SIG-M5 (cell line): ENCODE data around the gene ANK3.

Experiments used
- DNase-seq: peaks from one replicate; lab custom pipeline; 2025; lab: John Stamatoyannopoulos, UW

Gene ANK3

DNA sequence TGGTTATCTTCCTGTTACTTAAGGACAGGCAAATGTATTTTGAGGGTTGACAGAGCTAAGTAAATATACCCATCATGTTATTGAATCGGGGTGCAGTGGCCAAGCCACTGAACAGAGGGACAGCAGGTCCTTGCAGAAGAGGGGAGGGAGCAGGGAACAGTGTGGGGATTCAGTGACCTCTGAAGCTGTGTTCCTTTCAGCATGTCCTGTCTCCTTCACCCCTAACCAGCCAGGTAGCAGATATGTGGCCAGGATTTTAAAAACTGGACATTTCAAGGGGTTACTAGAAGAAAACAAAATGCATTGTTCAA, 12.7 kb downstream of the ANK3 start:
- DNase-seq: no peak

DNA sequence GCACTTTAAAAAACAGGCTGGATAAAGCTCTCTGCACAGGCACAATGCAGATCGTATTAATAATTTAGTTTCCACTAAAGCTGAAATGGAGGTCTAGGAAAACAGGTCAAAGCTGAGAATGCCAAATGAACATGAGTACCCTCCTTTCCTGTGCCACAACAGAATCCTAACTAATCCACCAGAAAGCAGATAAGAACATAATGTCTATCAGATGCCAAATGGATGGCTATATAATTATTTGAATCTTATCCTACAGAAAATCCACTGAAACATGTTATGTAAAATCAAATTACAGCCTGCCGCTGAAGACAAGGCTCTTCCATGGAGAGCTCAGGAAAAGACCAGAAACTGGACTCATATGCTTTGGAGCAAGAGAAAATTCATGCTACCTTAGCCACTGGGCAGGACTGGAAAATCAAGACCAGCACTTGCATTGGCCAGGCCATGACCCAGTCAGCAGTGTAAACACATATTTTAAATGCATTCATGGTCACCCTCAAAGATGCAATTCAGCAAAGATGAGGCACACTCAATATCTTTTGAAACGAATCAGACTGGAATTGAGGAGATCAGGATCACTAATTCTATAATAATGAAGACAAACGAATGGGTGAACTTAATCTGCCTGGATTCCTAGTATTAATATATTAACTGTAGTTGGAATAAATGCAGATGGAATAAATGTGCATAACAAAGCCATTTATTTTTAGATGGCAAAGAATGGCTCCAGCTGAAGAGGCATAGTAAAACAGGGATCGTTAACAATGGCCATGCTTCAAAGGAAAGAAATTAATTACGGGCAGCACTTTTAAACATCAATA, 13.2 kb downstream of the ANK3 start:
- no peak for DNase-seq

DNA sequence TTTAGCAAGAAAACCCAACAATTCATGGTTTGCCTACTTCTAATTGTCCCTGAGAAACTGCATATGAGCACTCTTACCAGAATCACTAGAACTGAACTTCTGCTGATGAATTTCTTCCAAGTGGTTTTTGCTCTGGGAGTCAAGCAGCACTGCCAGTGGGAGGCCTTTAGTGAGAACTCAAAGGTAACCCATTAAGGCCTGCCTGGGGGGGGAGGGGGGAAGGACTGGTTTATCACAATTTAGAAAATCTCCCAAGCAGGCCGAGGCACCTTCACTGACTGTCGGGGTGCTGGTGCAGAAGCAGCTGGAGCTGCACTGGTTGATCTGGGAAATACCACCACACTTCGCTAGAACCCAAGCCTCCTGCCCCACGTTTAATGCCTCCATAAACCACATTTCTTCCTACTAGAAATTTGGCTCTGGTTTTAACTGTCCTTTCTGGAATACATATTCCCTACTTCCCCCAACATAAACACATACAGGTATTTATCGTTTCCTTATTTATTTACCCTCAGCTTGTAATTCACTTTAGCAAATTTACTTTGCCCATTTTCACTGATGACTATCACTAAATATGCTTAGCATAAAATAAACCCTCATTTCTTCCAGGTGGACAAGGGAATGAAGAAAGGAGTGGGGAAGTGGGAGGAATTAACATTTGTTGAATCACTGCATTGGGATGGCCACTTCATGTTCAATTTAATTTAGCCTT, 14.2 kb downstream of the ANK3 start:
- no peak for DNase-seq

DNA sequence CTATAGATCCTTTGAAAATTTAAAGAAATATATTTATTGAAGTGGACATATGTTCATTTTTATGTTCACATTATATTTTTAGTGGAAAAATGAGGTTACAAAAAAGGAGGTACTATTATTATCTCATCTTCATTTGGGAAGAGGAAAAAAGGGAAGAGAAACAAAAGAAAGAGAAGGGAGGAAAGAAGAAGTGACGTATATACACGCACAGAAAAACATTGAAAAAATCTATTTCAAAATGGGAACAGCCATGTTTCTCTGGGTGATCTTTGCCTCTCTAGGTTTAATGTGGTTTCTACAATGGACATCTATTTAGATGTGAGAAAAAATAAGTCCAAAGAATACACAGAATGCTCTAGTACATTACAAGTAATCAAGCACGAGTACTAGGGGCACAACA, 14.8 kb downstream of the ANK3 start:
- DNase-seq: no peak

DNA sequence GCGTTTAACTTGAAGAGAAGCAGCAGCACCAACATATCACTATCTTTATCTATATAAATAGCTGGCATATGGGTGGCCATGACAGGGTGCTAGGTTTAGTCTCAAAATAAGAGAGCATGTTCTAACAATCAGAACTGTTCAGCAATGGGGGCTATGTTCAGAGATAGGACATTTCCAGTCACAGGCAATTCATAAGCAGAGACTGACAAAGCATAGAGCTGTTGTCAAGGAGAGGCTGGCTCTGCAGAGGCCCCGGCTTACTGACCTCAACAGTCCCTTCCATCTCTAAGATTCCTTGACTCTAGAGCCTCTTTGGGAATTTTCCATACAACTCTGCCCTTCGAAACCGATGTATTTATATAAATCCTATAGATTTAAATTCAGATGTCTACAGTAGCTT, 17.2 kb downstream of the ANK3 start:
- no peak for DNase-seq

DNA sequence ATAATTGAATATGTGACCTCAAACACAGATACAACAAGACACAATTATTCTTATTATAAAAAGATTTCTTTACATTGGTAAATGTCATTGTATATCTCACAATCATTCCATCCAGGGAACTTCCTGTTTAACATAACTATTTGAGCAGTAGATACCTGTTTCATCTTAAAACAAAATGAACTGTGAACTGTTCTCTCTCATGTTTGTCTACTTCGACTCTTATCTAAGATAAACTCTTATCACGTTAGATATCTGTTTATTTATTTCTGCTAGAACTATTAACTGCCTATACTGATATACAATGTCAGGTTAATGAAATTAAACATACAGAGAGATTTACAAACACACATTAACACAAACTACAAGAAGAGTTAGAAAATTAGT, 20.1 kb downstream of the ANK3 start:
- DNase-seq: no peak

DNA sequence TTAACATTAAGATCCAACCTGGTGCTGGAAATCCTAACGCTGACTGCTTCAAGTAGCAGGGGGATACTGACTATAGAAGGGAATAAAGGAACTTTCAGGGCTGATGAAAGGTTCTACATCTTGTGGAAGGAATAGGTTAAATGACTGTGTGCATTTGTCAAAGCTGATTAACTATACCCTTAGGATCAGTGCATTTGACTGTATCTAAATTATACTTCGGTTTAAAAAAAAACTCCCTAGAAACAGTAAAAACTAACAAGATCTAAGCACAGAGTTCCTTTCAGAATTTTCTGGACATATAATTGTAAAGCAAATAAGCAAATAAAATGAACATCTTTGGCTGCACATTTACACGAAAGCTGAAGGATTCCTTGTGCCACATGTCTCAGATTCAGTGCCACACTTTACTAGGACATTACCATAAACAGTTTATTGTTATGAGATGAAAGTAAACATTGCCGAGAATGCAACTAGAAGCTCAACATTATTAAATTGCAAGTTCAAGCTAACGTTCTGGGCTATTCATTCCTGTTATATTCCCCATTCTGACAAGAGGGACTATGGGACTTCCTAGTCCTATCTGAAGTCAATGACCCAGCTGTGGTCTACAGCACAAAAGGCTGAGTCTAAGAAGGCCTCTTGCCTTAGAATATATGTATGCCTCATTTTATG, 20.7 kb downstream of the ANK3 start:
- DNase-seq: no peak

DNA sequence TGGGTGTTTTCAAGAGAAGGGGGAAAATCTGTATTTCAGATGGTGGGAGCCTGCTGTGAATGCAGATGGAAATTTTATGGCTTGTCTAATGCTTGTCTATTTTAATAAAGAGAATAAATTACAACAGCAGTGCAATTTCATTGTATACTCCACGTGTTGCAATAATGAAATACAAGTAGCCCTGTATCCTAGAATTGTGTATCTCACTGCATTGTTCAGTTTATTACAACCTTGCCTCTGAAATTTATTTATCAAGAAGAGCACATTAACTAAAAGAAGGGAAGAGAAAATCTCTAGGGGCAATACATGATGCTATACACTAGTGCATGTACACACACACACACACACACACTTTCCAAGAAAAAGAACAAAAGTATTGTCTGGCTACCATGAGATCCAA, 21.8 kb downstream of the ANK3 start:
- no peak for DNase-seq

DNA sequence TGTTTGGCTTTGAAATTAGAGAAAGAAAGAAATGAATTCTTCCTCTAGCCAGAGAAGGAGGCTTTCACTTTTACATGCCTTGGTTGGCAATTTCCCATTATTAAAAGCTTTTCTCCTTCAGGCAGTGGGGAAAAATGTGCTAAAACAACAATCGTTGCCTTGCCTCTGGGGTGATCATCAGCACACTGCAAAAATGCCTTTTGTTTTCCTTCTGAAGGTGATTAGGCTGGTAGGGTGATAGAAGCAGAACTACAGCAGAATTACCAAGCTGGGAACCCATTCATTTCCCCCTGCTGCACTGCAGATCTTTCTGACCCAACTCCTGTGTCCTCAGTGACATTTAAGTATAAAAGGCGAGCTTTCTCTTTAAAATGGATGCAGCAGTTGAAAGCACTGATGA, 22.2 kb downstream of the ANK3 start:
- DNase-seq: no peak

DNA sequence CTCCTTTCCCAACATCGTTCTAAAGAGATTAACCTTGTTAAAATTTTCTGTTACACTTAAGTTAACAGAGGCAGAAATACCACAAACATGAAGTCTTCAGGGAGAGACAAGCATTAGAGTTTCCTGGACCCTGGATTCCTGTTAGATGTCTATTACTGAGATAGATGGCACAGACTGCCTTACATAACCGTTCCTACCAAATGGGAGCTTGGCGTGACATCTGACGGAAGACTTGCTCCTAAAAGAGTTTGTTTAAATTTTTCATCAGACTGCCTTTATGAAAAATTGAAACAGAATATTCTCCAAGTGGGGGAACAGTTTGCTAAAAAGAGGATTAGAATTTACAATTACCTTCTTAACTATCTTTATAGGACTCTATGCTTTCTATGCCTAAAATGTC, 22.7 kb downstream of the ANK3 start:
- DNase-seq: no peak

DNA sequence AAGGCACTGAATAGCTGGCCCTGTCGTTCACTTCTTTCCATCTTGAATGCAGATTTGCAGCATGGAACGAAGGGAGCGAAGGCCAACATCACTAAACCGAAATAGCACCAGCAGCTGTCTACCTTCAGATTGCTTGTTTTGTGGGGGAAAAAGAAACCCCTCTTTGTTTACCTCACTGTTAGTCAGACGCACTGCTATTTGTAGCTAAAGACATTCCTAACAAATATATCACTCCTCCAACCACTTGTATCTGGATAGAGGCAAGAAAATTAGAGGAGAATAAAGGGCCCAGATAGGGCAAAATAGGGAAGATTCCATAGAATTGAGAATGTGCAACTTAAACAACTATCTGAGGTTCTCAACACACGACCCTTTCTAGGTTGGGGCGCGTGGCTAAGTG, 26.5 kb downstream of the ANK3 start:
- no peak for DNase-seq

DNA sequence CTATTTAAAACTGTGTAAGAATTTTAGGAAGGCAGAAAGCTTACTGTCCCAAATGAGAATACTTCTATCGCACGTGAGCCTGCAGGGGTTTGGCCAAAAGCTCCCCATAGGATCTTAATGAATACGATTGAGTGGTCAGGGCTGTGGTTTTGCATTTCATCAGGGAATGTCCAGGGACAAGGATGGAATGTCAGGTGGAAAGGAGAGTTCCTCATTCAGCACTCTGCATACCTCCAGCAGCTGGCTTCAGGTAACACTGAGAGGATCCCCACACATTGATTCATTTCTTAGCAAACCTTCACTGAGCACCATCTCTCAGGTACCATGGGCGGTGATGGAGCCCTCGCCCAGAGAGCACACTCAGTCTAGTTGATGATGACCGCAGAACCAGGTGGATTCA, 27.2 kb downstream of the ANK3 start:
- DNase-seq: no peak

DNA sequence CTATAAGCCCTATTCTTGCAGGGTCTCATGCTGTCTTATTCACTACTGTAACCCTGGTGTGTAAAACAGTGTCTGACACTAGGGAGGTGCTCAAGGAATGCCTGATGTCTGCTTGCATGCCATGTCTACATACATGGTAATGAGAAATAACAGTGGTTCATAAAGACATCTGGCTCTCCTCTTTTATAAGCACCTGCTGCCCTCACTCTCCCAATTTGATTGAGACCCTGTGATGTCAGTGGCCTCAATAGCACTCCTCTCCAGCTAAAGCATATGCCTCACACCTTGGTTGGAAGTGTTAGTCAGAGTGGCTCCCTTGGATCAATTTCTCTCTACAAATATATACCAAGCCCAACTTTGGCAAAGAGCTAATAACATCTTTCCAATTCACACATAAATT, 30.6 kb downstream of the ANK3 start:
- DNase-seq: no peak

DNA sequence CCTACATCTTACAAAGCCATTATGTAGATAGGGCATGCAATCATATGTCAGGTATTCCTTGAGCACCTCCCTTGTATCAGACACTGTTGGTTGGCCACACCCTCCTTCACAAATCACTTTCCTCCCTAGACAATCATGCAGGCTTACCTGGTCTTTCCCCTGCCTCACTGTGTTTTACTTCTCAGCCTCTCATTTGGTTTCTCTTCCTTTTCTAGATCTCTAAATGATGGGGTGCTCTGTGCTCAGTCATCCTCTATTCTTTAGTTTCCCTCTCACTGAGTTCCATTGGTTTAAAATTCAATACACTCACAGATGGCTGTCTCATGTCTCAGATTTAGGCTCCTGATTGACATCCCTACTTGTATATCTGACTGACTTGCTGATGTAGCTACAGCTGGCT, 31.4 kb downstream of the ANK3 start:
- DNase-seq: no peak

DNA sequence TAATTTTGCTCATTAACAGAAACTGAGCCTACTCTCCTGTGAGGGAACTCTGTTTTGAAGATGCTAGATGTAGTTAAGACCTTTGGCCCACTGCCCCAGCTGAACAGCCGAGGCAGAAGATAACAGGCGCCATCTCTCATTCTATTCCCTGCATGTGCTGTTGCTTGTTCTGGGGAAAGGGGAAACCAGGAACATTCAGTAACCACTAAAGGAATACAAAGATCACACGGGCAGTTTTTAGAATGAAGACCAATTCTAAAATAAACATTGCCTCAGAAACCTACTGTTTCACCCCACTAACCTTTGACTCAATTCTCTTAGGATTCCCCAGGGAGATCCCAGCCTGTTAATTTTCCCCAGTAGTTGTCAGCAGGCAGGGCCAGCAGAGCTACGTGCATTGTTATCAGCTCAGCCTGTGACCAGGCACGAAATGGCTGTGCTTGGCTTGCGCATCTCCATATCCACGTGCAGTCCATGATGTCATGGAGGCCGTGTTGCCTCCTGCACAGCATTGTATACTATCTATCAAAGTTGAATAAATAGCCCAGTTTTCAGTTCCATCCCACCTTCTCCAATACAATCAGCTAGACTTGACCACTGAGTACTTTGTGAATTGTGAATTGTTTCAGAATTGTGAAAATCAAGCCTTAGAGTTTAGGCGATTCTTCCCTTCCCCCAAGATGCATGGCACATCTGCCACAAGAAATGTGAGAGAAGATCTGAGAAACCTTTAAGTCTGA, 36.0 kb downstream of the ANK3 start:
- no peak for DNase-seq

DNA sequence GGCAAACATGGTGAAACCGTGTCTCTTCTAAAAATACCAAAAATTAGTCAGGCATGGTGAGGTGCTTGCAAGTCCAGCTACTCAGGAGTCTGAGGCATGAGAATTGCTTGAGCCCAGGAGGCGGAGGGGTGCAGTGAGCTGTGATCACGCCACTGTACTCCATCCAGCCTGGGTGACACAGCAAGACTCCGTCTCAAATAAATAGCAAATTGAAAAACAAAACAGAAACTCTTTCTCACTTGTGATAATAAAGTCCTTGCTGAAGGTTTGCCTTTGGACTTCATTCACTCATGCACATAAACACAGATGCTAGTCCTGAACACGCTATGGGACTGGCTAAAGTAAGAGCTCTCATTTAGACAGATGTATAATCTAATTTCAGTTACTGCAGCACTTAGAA, 37.6 kb downstream of the ANK3 start:
- DNase-seq: no peak

DNA sequence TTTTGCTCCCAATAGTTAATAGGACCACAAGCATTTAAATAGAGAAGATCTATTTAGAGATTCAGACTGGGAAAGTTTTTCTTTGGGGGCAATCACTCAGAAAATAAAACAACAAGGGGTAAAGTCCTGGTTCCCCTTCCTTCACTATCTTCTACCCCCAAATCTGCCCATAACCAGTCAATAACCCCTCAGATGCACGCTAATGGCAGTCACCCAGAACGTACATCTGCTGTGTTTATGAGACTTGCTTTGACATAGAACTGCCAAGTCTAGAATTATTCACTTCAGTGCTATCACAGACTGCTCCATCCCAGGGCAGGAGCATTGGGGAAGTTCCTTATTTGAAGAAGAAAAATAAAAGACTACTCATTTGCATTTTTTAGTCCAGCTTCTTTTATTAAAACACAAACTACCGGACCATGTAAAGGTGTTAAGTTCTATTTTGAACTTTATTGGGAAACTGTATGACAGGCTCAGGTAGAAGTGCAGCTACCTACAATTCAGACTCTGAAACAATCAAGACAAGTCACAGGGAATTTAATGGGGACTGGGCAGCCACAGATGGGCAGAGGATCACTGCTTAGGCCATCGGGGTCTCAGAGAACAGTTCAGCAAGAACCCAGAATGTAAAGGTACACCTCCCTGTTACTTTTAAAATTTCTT, 38.4 kb downstream of the ANK3 start:
- DNase-seq: no peak

DNA sequence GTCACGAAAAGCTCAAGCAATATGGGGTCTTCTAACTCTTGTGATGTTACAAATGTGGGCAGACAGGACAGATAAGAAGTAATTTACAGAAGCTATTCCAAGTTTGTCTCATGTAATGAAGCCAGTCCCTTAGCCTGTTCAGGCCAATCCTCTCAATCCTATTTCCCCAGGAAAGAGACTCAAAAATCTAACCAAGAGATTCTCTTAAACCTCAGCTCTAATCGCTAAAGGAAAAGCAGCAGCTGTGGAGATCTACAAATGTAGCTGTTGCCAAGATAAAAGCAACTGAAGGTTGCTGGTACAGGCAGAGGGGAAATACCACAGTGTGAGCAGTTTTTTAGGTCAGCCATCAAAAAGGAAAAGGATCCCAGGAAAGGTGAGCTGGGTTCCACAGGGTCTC, 39.3 kb downstream of the ANK3 start:
- no peak for DNase-seq

DNA sequence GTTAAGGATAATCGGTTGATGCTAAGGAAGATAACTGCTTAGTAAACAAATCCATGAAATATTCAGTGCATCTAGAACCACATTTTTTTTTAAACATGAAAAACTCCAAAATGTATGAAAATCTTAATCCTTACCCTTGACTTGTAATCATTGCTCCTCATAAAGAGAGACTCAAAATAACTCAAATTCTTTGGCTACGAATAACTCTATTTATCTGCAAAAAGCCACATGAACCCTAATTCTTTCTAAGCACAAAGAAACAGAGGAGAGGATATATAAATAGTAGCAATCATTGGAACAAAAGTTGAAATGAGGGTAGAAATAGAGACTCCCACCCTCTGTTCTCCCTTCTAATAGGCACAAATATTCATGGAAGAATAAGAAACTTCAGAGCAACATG, 40.2 kb downstream of the ANK3 start:
- no peak for DNase-seq

DNA sequence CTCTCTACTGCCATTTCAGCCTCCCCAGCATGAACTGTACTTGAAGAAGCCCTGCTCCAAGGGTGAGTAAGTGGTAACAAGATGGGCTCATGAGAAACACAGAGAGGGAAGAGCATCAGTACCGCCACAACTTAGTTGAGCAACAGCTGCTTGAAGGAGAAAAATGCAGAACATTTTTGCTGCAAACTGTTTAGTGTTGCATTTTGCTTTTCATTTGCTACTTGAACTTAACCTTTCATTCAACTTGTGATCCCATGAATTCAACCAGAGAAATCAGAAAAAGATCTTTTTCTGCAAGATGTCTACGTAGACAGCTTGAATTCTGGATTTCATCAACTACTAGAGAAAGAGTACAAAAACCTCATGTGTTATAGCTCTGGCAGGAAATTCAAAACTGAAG, 40.7 kb downstream of the ANK3 start:
- DNase-seq: no peak

DNA sequence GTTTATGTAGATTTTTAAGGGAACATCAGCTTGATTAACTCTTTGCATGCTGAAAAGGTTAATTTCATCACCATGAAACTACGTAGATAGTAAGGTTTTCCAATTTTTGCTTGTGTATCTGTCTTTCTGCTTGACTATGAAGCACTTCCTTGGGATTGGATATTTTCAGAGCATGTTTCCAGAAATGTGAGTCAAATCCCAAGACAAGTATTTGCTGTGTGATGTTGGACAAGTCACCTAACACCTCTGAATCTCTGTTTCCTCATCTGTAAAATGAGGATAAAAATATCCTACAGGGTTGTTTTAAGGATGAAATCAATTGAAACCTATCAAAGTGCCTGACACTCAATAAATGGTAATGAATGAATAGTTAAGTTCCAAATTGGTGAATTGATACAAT, 42.4 kb downstream of the ANK3 start:
- DNase-seq: no peak

DNA sequence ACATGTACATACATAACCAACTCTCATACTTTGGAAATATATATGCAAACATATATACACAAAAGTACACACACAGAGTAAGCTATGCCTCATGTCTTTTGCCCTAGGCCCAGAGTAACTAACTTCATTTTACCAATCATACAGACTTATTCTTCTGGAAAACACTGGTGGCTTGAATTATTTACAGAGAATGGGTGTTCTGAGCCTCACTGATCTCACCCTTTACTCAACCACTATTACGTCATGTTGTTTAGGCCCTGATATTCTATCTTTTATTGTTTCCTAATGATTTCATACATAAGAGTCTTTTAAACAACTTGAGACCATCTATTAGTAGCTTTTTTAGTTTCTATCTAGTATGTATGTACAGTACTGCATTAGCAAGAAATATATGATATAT, 43.0 kb downstream of the ANK3 start:
- no peak for DNase-seq
